ENCODE data around the gene OBP2A. TPM values are rescaled to one million over a fixed set of nuclear protein-coding genes. Genes with fewer than 3 reads are reported as not detected.
"Not testable (repeated sequence)": the region's sequence is repeated elsewhere in the genome, so short reads cannot be mapped to it uniquely, and the experiment has no call there.

Gene OBP2A
- total RNA-seq, 1 donor from 2014 or later = not detected

- H3K4me3 ChIP-seq (ENCODE audit: insufficient read depth, low read depth, low read length) = no peak overlapping the region
- FAIRE-seq = no peak
- H3K36me3 Mint-ChIP-seq (ENCODE audit: low read depth, unreplicated experiment) = no peaks in the 10 kb centered on the region
- no peak overlapping the region for H3K27ac Mint-ChIP-seq (ENCODE audit: unreplicated experiment)
- H3K4me2 ChIP-seq (ENCODE audit: low read length) = no peak overlapping the region
- no peaks in the 10 kb centered on the region for H3K79me2 ChIP-seq (ENCODE audit: insufficient read depth, low read length)
- no peak overlapping the region for H2AFZ ChIP-seq (ENCODE audit: low read depth, low read length)
- no peak for DNase-seq (ENCODE audit: low read depth)
- no peaks in the 10 kb centered on the region for H3K9me3 ChIP-seq (ENCODE audit: insufficient read depth, low read depth, low read length)
- no peaks in the 10 kb centered on the region for H3K4me1 ChIP-seq (ENCODE audit: insufficient read depth, low read length)
- H3K36me3 ChIP-seq (ENCODE audit: insufficient read depth, low read length) = no peaks in the 10 kb centered on the region
- no peak overlapping the region for H3K4me3 Mint-ChIP-seq (ENCODE audit: unreplicated experiment)
- H3K4me1 Mint-ChIP-seq (ENCODE audit: low read depth, unreplicated experiment) = peaks cover 11% of the 10 kb centered on the region
- no peaks in the 10 kb centered on the region for H3K9me3 Mint-ChIP-seq (ENCODE audit: unreplicated experiment)
- H3K27me3 Mint-ChIP-seq (ENCODE audit: low read depth, unreplicated experiment) = peaks cover 14% of the 10 kb centered on the region
- no peaks in the 10 kb centered on the region for H3K27me3 ChIP-seq (ENCODE audit: insufficient read depth, low read length)
- no peak overlapping the region for H3K9ac ChIP-seq (ENCODE audit: low read length)
- TF ChIP-seq CTCF (IDR thresholded peaks at IDR 0.05; ENCODE audit: insufficient read depth, low read depth, low read length) = no peak
- no peak for TF ChIP-seq EZH2 (IDR thresholded peaks at IDR 0.05; ENCODE audit: insufficient read depth, low read length)
- no peaks in the 10 kb centered on the region for H4K20me1 ChIP-seq (ENCODE audit: insufficient read depth, low read length)
- H3K27ac ChIP-seq (ENCODE audit: low read depth, low read length) = no peak overlapping the region
Observed at GRCh38 chr9:135547756-135548736, 2.1 kb downstream of the OBP2A start.

GRCh38 chr9:135549478-135550343 lies 3.8 kb downstream of the OBP2A start:
- not testable (repeated sequence) for H3K36me3 Mint-ChIP-seq (ENCODE audit: low read depth, unreplicated experiment); H3K4me1 Mint-ChIP-seq (ENCODE audit: low read depth, unreplicated experiment); H3K27ac ChIP-seq (ENCODE audit: low read depth, low read length); H3K79me2 ChIP-seq (ENCODE audit: insufficient read depth, low read length); H3K4me2 ChIP-seq (ENCODE audit: low read length); H3K4me3 ChIP-seq (ENCODE audit: insufficient read depth, low read depth, low read length); H3K9me3 Mint-ChIP-seq (ENCODE audit: unreplicated experiment); H3K36me3 ChIP-seq (ENCODE audit: insufficient read depth, low read length); DNase-seq (ENCODE audit: low read depth); H3K4me3 Mint-ChIP-seq (ENCODE audit: unreplicated experiment); FAIRE-seq; H2AFZ ChIP-seq (ENCODE audit: low read depth, low read length); H3K4me1 ChIP-seq (ENCODE audit: insufficient read depth, low read length); H3K27me3 ChIP-seq (ENCODE audit: insufficient read depth, low read length); H3K27ac Mint-ChIP-seq (ENCODE audit: unreplicated experiment); H3K9ac ChIP-seq (ENCODE audit: low read length); H4K20me1 ChIP-seq (ENCODE audit: insufficient read depth, low read length); H3K9me3 ChIP-seq (ENCODE audit: insufficient read depth, low read depth, low read length)
- peaks cover 17% of the 10 kb centered on the region for H3K27me3 Mint-ChIP-seq (ENCODE audit: low read depth, unreplicated experiment)

- H3K27me3 ChIP-seq (ENCODE audit: insufficient read depth, low read length) = no peaks in the 10 kb centered on the region
- H3K4me1 ChIP-seq (ENCODE audit: insufficient read depth, low read length) = no peaks in the 10 kb centered on the region
- no peak overlapping the region for H3K4me3 ChIP-seq (ENCODE audit: insufficient read depth, low read depth, low read length)
- H3K4me2 ChIP-seq (ENCODE audit: low read length) = no peak overlapping the region
- TF ChIP-seq EZH2 (IDR thresholded peaks at IDR 0.05; ENCODE audit: insufficient read depth, low read length) (no peak), CTCF (IDR thresholded peaks at IDR 0.05; ENCODE audit: insufficient read depth, low read depth, low read length) (no peak)
- H3K27ac ChIP-seq (ENCODE audit: low read depth, low read length) = no peak overlapping the region
- H3K27me3 Mint-ChIP-seq (ENCODE audit: low read depth, unreplicated experiment) = peaks cover 14% of the 10 kb centered on the region
- no peak overlapping the region for H3K27ac Mint-ChIP-seq (ENCODE audit: unreplicated experiment)
- no peaks in the 10 kb centered on the region for H3K9me3 ChIP-seq (ENCODE audit: insufficient read depth, low read depth, low read length)
- H2AFZ ChIP-seq (ENCODE audit: low read depth, low read length) = no peak overlapping the region
- no peaks in the 10 kb centered on the region for H3K36me3 ChIP-seq (ENCODE audit: insufficient read depth, low read length)
- peaks cover 7% of the 10 kb centered on the region for H3K9me3 Mint-ChIP-seq (ENCODE audit: unreplicated experiment)
- FAIRE-seq (no peak), DNase-seq (ENCODE audit: low read depth) (no peak)
- no peaks in the 10 kb centered on the region for H4K20me1 ChIP-seq (ENCODE audit: insufficient read depth, low read length)
- no peak overlapping the region for H3K9ac ChIP-seq (ENCODE audit: low read length)
- H3K4me1 Mint-ChIP-seq (ENCODE audit: low read depth, unreplicated experiment) = no peaks in the 10 kb centered on the region
- H3K79me2 ChIP-seq (ENCODE audit: insufficient read depth, low read length) = no peaks in the 10 kb centered on the region
- no peaks in the 10 kb centered on the region for H3K36me3 Mint-ChIP-seq (ENCODE audit: low read depth, unreplicated experiment)
- H3K4me3 Mint-ChIP-seq (ENCODE audit: unreplicated experiment) = no peak overlapping the region
Observed at GRCh38 chr9:135550344-135550918, 4.5 kb downstream of the OBP2A start.
